Neural progenitor cell (in vitro differentiated cells): ENCODE results near the gene L3MBTL2.

Experiments used
- CTCF ChIP-seq: fragments of 200-600 bp; sonication (generic); IDR thresholded peaks from 2 replicates; pipeline ENCODE4 v1.5.1; 2017; ENCODE audit warnings: antibody characterized with exemption, mild to moderate bottlenecking
- EZH2 ChIP-seq: fragments of 200-600 bp; sonication (generic); IDR thresholded peaks from 2 replicates; pipeline ENCODE4 v1.6.1; 2017; ENCODE audit warnings: antibody characterized with exemption, mild to moderate bottlenecking, moderate library complexity
- EZH2phosphoT487 ChIP-seq: fragments of 200-600 bp; sonication (generic); IDR thresholded peaks from 2 replicates; pipeline ENCODE4 v1.6.1; 2017; ENCODE audit warnings: antibody characterized with exemption

- no peak for TF ChIP-seq CTCF
- no peak for TF ChIP-seq EZH2phosphoT487
- no peak for TF ChIP-seq EZH2
Measured at GRCh38 chr22:41256254-41257253, 51.4 kb downstream of the L3MBTL2 start.
